Stimulated activated CD4-positive, alpha-beta T cell treated with anti-CD3 and anti-CD28 coated beads, Interleukin-4, amount 100 ng/mL, for 48 hours (primary cell): ENCODE measurements around the gene TNFRSF14.

ENCODE experiments used
- DNase-seq, 2 donors: peaks; one replicate each; pipeline ENCODE4 v3.0.0-alpha.2; 2020; ENCODE audit warnings: low read depth in 2 of 2

The TNFRSF14 gene

GRCh38 chr1:2586154-2587070 lies 30.2 kb downstream of the TNFRSF14 start, which contains the start of gene PRXL2B:
TSS of gene PRXL2B (plus strand) at chr1:2586777. CDS start at chr1:2586886, 109 bp downstream.
- peak; percentile 98 to 99 for DNase-seq

DNA sequence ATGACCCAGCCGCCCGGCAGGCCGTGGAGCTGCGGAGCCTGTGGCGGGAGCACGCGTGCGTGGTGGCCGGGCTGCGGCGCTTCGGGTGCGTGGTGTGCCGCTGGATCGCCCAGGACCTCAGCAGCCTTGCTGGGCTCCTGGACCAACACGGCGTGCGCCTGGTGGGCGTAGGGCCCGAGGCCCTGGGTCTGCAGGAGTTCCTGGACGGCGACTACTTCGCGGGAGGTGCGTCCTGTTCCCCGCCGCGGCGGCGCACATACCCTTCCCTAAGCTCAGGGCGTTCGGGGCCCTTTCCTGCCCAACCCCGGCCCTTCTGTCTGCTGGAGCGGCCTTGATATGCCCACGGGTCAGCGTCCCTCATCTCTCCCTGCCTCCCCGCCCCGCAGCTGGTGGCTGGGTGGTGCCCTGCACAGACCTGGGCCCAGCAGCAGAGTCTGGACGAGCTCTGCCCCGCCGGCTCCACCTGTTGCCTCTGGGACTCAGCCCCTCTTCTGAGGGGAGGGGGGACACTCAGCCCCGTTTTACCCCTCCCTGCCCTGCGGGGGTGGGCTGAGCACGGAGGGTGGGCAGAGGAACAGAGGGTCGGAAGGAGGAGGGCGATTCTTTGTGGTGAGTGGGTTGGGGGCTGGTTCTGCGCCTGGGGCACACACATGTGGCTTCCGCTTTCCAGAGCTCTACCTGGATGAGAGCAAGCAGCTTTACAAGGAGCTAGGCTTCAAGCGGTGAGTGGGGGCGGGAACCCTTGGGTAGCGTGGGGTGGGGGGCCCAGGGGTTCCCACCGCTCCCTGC lies 31.1 kb downstream of the TNFRSF14 start:
- no peak for DNase-seq

GRCh38 chr1:2587860-2588571 lies 31.8 kb downstream of the TNFRSF14 start:
- DNase-seq, result no peak

- no peak for DNase-seq
Measured at GRCh38 chr1:2588661-2589430, 32.7 kb downstream of the TNFRSF14 start.

- DNase-seq, result no peak
Measured at GRCh38 chr1:2589431-2590232, 33.5 kb downstream of the TNFRSF14 start.

DNA sequence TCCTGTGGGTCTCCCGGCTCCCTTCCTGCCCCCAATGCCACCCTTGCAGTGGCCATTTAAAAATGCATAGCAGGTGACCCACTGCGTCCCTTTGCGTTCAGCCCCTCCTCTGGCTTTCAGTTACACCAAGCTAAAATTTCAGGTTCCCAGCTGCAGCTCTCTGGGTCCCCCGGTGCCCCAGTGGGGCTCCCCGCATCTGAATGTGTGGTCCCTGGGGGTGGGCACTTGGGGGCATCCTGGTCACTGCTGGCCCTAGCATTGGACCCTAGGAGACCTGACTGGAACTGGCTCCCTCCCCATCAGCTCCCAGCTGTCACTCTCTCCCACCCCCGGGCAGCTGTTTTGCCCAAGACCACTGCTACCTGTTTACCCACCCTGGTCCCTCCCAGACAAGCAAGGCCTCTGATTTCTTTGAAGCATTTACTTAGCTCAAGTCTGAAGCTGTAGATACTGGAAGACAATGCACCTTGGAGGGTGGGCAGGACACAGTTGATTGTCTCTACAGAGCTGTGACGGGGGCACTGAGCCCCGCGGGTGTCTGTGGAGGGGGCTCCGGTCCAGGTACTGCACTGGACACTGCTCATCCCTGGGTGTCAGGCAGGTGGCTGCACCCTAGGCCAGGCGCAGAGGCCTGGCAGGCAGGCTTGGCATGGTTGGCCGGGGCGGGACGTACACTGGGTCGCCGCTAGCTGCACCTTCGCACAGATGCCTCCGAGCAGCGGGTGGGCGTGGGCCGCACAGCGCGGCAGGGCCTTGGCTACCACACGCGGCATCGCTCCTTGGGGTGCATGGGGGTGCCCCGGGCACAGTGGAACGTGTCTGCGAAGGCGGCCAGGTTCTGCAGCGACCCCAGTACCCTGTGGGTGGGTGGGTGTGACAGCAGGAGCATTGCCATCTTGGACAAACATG lies 34.3 kb downstream of the TNFRSF14 start:
- DNase-seq, result no peak

DNA sequence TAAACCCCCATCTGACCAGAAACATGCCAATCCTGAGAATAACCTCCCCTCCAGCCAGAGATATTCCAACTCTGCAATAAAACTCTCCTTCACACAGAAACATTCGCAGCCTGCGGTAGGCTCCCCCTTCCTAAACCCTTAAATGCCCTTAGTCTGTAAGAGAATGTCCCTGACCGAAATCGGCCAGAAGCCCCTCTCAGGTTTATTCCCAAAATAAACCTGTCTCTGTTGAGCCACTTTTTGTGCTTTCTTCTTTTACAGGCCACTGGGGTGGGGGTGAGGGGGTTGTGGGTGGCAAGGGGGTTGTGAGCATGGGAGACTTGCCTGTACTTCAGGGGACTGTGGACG lies 35.0 kb downstream of the TNFRSF14 start:
- no peak for DNase-seq

GRCh38 chr1:2591581-2592261 lies 35.5 kb downstream of the TNFRSF14 start:
- DNase-seq, result no peak

- DNase-seq, result no peak
Measured at GRCh38 chr1:2592672-2593071, 36.5 kb downstream of the TNFRSF14 start.

DNA sequence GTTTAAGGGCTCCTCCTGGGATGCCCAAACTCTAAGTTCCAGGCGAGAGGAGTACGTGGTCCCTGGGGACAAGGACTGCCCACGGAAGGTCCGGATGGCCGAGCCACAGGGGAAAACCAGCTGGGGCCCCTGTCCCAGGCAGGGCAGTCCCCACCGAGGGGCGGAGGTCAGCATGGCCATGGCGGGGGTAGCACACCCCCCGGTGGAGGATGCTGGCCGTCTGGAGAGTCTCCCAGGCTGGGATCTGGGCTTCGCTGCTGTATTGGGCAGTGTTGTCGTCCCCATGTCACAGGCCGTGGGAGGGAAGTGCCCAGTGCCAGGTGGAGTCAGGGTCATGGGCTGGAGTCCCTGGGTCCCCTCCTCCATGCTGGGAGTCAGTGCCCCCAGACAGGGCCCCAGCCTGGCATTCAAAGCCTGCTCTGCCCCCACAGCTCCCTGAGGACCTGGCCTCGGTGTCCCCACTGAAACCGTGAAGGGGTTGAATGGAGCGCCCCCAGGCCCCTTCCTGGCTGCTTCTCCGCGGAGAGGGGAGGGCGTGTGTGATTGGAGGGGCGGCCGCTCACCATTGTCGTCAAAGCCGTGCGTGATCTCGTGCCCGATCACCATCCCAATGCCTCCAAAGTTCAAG lies 37.2 kb downstream of the TNFRSF14 start:
- DNase-seq, result no peak

DNA sequence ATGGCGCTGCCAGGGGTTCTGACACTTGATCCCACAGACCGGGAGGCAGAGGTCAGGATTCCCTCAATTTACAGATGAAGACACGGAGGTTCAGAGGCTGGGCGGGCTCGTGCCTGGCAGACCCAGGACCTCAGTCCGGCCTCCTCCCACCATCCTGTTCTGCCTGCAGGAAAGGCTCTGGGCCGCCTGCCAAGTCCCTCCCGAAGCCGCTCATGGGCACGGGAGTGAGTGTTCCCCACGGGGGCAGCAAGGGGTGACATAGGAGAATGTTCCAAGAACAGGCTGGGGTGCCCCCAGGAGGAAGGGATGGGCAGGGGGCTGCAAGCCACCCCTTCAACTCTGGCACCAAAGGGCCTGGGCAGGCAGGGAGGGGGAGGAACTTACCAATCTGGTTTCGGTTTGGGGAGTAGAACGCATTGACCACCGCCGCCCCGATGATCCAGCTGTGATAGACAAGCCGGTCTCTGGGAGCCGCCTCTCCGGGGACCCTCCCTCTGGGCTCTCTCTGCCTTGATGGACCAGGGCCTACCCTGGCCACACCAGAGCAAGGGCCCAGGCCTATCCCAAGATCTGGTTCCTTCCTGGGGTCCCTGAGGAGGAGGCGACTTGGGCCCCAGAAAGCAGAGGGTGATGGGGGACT lies 38.0 kb downstream of the TNFRSF14 start:
- DNase-seq, result no peak

GRCh38 chr1:2594641-2595131 lies 38.5 kb downstream of the TNFRSF14 start:
- no peak for DNase-seq

DNA sequence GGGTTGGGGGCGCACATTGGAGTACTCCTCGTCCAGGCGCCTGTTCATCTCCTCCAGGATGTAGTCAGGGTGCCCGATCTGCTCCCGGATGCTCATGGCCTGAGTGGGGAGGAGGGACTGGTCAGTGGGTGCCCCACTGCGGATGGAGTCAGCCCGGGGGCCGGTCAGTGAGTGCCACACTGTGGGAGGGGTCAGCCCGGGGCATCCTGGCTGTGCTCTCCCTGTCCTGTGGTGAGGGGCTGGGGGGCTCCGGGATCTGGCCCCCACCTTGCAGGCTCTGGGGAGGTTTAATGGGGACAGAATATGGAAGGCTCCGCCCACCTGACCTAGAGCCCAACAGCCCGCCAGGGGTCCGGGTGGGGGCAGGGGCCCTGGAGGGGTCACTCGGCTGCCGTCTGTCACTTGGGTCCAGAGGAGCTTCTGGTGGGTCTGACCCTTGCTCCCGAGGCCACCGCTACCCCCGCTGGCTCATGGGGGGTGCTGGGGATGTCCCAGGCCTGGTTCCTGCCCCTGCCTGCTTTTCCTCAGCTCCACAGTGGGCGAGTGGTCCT lies 39.2 kb downstream of the TNFRSF14 start:
- DNase-seq, result no peak

GRCh38 chr1:2595812-2596529 lies 39.8 kb downstream of the TNFRSF14 start:
- DNase-seq, result no peak

- DNase-seq, result no peak
Measured at GRCh38 chr1:2596530-2597333, 40.6 kb downstream of the TNFRSF14 start.
